Measurements from ENCODE around the gene CTTNBP2NL.
"Not testable (repeated sequence)": the region's sequence is repeated elsewhere in the genome, so short reads cannot be mapped to it uniquely, and the experiment has no call there.

The CTTNBP2NL gene

GRCh38 chr1:112395256-112395820 lies 676 bp upstream of the CTTNBP2NL start:
- no peak for DNase-seq
- Mint-ChIP-seq H3K4me3 (peak overlapping the region; percentile 99), H3K27ac (peak overlapping the region; percentile 98), H3K9me3 (no peaks in the 10 kb centered on the region), H3K4me1 (peaks cover 48% of the 10 kb centered on the region), H3K27me3 (ENCODE audit: low read depth, poor library complexity) (peaks cover 7% of the 10 kb centered on the region), H3K36me3 (ENCODE audit: low read depth) (peaks cover 4% of the 10 kb centered on the region)
- no peak for TF ChIP-seq CTCF (IDR thresholded peaks at IDR 0.05)

- Mint-ChIP-seq H3K4me1 (peaks cover 38% of the 10 kb centered on the region), H3K4me3 (peak overlapping the region; percentile 99), H3K36me3 (ENCODE audit: low read depth) (peaks cover 4% of the 10 kb centered on the region), H3K27ac (peak overlapping the region; percentile 94), H3K9me3 (no peaks in the 10 kb centered on the region), H3K27me3 (ENCODE audit: low read depth, poor library complexity) (peaks cover 7% of the 10 kb centered on the region)
- no peak for TF ChIP-seq CTCF (IDR thresholded peaks at IDR 0.05)
- DNase-seq, result peak; percentile 24
Measured at GRCh38 chr1:112396653-112397471, 848 bp downstream of the CTTNBP2NL start.

DNA sequence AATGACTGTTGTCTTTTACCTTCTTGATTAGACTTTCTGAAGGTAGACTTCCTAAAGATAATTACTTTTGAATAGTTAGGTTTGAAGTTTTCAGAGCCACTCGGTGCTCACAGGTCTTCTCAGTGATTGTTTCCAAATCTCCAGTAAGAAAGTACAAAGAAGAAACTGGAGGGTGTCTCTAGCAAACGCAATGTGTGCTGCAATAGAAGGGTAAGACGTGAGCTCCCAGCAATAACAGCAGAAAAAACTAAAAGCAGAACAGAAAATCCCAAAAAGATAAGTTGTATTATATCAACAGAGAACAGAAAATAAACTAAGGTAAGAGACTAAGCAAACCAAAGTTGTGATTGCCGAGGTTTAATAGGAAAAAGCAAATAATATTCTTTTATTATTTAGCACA lies 1.8 kb downstream of the CTTNBP2NL start:
- Mint-ChIP-seq H3K27ac (peak overlapping the region; percentile 7), H3K4me1 (peaks cover 38% of the 10 kb centered on the region), H3K4me3 (peak overlapping the region; percentile 99), H3K9me3 (no peaks in the 10 kb centered on the region), H3K27me3 (ENCODE audit: low read depth, poor library complexity) (peaks cover 2% of the 10 kb centered on the region), H3K36me3 (ENCODE audit: low read depth) (peaks cover 4% of the 10 kb centered on the region)
- no peak for DNase-seq
- TF ChIP-seq CTCF (IDR thresholded peaks at IDR 0.05), result no peak

GRCh38 chr1:112399456-112399855 lies 3.4 kb downstream of the CTTNBP2NL start:
- Mint-ChIP-seq H3K27me3 (ENCODE audit: low read depth, poor library complexity) (no peaks in the 10 kb centered on the region), H3K4me1 (peaks cover 34% of the 10 kb centered on the region), H3K27ac (no peak overlapping the region), H3K36me3 (ENCODE audit: low read depth) (peaks cover 7% of the 10 kb centered on the region), H3K4me3 (no peak overlapping the region), H3K9me3 (no peaks in the 10 kb centered on the region)
- DNase-seq, result no peak
- TF ChIP-seq CTCF (IDR thresholded peaks at IDR 0.05), result no peak

DNA sequence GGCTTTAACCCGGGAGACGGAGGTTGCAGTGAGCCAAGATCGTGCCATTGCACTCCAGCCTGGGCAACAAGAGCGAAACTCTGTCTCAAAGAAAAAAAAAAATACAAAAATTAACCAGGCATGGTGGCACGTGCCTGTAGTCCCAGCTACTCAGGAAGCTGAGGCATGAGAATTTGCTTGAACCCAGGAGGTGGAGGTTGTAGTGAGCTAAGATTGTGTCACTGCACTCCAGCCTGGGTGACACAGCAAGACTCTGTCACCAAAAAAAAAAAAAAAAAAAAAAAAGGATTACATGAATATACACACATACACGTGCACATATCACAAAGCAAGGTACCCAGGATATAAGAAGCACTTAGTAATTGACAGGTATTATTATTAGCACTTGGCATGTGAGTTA lies 4.7 kb downstream of the CTTNBP2NL start:
- not testable (repeated sequence) for H3K27ac Mint-ChIP-seq; H3K9me3 Mint-ChIP-seq; DNase-seq; H3K36me3 Mint-ChIP-seq (ENCODE audit: low read depth); H3K4me3 Mint-ChIP-seq; H3K27me3 Mint-ChIP-seq (ENCODE audit: low read depth, poor library complexity)
- H3K4me1 Mint-ChIP-seq, result peaks cover 26% of the 10 kb centered on the region

- Mint-ChIP-seq H3K27ac (peak overlapping the region; percentile 32), H3K4me3 (no peak overlapping the region), H3K27me3 (ENCODE audit: low read depth, poor library complexity) (no peaks in the 10 kb centered on the region), H3K4me1 (peaks cover 10% of the 10 kb centered on the region), H3K36me3 (ENCODE audit: low read depth) (peaks cover 9% of the 10 kb centered on the region), H3K9me3 (no peaks in the 10 kb centered on the region)
- TF ChIP-seq CTCF (IDR thresholded peaks at IDR 0.05), result no peak
- no peak for DNase-seq
Measured at GRCh38 chr1:112402682-112403643, 6.9 kb downstream of the CTTNBP2NL start.

All from nephron progenitor cell (in vitro differentiated cells).